AG10803 (cell line): ENCODE data around the gene FRMPD2.
"Not testable (repeated sequence)": the region's sequence is repeated elsewhere in the genome, so short reads cannot be mapped to it uniquely, and the experiment has no call there.

ENCODE experiments used
- DNase-seq: peaks from one replicate; pipeline ENCODE4 v3.0.0; 2010; ENCODE audit warnings: low read depth
- H3K4me3 ChIP-seq: 2 replicates; pipeline ENCODE4 v1.5.1; 2011; ENCODE audit warnings: mild to moderate bottlenecking, low read length, control low read depth

Gene FRMPD2

DNA sequence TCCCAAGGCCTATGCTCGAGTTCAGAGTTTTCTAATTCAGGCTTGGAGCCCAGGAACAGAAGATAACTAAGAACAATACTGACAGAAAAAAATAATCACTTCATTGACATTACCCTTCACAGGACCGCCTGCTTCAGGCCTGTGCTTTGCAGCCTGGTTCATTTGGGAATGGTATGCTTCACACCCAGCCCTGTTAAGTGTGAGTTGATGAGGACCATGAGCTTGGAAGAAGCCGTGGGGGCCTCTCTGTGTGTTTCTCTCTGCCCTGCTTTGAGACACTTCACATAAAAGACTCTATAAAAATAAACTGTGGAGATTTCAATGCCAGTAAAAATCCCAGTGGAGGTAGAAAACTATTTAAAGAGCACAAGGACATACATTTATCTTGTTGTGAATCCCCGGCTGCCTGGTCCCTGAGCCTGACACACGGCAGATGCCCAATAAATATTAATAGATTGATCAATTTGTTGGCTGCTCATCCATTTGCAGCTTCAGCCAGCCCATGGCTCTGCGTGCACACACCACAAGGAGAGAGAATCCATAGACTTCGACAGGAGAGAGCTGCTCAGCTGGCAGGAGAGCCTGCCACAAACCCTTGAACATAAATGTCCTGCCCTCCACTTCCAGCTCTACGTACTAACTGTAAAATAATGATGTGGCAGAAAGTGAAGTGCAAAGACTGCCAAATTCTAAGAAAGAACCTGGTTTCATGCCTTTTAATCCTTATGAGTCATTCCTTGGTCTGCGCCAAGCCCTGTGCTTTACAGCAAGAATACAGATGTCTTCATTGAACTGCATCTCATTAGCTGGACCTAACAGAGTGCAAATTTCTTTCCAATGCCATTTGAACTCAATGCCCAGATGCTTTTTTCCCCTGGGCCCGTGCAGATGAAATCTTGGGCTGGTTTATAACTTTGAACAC lies 130.5 kb downstream of the FRMPD2 start:
- not testable (repeated sequence) for DNase-seq, H3K4me3 ChIP-seq

DNA sequence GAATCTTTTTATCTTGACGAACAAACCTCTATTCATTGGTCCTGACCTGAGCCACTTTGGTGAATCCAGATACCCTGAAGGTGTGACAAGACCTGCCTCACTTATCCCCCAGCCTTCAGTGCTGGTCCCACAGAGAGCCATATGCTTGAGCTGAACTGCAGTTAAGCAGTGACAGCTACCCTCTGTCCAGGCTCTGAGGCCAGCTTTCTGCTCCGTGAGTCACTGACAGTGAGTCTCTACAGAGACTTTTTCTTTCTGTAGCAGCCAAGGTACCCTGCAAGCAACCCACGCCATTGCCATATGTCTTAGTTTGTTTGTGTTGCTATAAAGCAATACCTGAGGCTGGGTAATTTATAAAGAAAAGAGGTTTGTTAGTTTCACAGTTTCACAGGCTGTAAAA lies 133.5 kb downstream of the FRMPD2 start:
- not testable (repeated sequence) for DNase-seq, H3K4me3 ChIP-seq

DNA sequence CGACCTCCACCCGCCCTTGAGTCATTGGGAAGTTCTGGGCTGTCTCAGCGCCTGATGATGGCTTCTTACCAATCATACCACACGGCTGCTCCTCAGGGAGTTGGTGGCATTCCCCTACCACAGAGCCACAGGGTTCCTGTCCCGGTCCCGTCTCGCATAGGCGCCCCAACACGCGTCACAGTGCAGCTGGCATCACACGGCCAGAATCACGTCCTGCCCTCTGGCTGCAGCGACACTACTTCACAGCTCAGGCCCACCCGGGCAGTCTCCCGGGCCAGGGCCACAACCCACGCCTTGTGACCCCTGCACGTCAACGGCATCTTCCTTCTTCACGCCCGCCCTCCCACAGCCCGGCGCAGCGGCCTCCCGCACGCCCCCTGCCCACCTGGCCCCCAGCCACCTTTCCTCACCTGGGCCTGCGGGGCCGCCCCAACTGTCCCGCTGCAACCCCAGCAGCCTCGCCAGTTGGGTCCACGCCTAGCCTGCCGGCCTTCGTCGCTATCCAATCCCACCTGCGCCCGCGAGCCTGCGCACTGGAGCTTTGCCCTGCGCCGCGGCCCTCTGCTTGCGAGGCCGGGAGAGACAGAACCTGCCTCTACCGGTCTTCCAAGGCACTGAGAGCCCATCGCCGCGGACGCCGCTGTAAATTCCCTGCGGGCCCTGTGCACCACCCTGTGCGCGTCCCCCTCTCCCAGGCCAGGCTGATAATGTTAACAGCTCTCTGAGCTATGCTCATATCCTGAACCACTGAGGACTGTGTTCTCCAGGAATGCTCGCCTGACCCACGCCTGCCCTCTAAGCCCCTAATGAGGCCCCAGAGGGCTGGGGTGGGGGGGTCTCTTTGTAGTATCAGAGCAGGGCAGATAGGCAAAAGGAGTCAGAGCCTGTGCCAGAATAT lies 134.3 kb downstream of the FRMPD2 start:
- not testable (repeated sequence) for DNase-seq, H3K4me3 ChIP-seq

DNA sequence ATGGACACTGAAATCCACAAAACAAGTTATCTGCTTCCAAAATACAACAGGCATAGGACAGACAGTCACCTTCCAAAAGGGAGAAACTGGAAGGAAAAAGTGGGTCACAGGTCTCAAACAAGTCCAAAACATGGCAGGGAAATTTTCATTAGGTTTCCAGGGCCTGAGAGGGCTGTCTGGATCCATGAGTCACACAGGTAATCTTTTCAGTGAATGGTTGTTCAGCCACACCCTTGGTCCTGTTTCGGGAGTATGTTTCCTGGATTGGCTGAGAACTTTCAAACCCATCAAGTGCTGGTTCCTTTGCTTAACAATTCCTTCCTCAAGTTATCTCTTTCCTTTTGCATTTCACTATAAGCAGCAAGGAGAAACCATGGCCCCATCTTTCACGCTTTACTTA lies 145.5 kb downstream of the FRMPD2 start:
- not testable (repeated sequence) for DNase-seq, H3K4me3 ChIP-seq

DNA sequence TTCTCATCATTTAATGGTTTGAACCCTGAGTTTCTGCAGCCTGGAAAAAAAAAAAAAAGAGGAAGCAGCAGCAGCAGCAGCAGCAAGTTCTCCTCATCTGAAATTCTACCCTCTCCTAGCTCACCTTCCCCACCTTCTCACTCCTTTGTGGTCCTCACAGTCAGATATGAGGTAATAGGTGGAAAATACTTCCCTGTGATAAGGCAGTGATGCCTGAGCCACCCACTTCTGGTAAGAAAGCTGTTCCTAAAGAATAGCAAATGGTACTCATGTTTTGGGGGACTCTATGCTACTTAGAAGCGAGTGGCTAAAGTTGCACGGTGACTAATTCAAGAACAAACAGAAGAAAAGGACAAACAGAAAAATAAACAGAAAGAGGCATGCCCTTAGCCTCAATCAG lies 148.2 kb downstream of the FRMPD2 start:
- not testable (repeated sequence) for DNase-seq

DNA sequence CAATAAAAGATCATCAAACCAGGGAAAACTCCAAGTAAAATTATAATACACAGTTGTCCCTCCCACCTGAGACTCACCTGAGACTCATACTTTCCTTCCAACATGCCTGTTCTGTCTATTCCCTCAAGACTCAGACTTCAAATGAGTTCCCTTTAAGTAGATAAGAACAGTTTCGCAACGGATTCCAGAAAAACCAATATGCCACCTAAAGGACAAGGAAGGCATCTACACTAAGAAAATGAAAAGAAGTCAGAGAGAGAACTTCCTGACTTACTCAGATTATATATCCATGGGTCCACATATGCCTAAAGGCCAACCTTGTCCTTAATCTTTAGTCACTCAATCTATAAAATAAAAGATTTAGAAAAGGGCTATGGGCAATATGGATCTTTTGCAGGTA lies 148.9 kb downstream of the FRMPD2 start:
- DNase-seq, H3K4me3 ChIP-seq: not testable (repeated sequence)

More for the DNA sequence above, 148.2 kb downstream of the FRMPD2 start:
- H3K4me3 ChIP-seq: not testable (repeated sequence)

DNA sequence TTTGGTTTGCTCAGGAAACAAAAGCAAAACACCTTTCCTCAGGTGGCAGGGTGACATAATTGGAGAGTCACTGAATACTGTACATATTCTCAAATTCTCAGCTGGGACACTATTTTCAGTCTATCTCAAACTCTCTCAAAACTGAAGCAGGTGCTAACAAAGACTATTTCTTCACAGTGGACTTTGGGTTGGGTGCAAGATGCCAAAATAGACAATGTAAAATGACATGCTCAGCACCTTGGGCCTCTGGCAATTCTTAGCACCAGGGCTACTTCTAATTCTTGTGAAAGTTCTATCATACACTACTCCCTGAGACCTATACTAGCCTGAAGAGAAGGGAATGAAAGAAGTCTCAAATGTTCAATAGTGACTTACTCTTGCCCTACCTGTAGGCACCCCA lies 151.9 kb downstream of the FRMPD2 start:
- DNase-seq, H3K4me3 ChIP-seq: not testable (repeated sequence)

DNA sequence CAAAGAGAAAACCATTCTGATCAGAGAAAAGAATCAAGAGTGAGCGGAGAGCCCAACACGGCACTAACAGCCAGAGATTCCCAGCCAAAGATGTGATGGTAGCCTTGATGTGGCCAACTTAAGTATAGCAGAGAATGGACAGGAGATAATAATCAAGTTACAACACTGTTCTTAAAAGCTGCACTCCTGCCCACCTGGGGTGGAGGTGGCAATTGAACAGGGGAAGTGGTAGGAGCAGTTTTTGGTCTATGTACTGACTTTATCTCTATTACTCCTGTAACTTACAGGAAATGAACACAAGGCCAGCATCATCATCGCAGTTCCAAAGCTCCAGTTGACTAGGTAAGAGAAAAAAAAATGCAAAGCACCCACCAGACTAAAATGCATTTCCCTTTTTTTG lies 164.2 kb downstream of the FRMPD2 start:
- not testable (repeated sequence) for H3K4me3 ChIP-seq

More for the DNA sequence above, 164.2 kb downstream of the FRMPD2 start:
- not testable (repeated sequence) for DNase-seq
